Measurements from ENCODE around the gene TAC4. TPM values are rescaled to one million over a fixed set of nuclear protein-coding genes. Genes with fewer than 3 reads are reported as not detected.

TAC4 gene
- total and polyA plus RNA-seq, 2 experiments from 2014 or later = not detected

GRCh38 chr17:49834118-49834743, 13.6 kb downstream of the TAC4 start (continued):
- no peak for TF ChIP-seq ZNF331 (CRISPR knock-in tag; IDR thresholded peaks at IDR 0.05; ENCODE audit: low read depth)
- TF ChIP-seq JUNB (IDR thresholded peaks at IDR 0.05; ENCODE audit: unreplicated experiment) = no peak
- TF ChIP-seq NANOG (IDR thresholded peaks at IDR 0.05; ENCODE audit: borderline replicate concordance) = no peak
- no peak for TF ChIP-seq STAT1 (IDR thresholded peaks at IDR 0.05; ENCODE audit: unreplicated experiment)
- no peak for TF ChIP-seq CREB1 (CRISPR knock-in tag; IDR thresholded peaks at IDR 0.05; ENCODE audit: low read depth)
- TF ChIP-seq EZH2phosphoT487 (IDR thresholded peaks at IDR 0.05; ENCODE audit: unreplicated experiment) = no peak
- no peak for TF ChIP-seq ZNF114 (CRISPR knock-in tag; IDR thresholded peaks at IDR 0.05)

- no peak for ATAC-seq
- H3K4me3 ChIP-seq = no peak overlapping the region
- H4K20me1 ChIP-seq (replicated peaks; ENCODE audit: insufficient read depth) = peaks cover 8% of the 10 kb centered on the region; the same call in 1 of the 2 replicates
- no peaks in the 10 kb centered on the region for H3K4me1 ChIP-seq (ENCODE audit: insufficient read depth)
- Mint-ChIP-seq H3K9me3 (no peaks in the 10 kb centered on the region), H3K27me3 (ENCODE audit: insufficient read depth, low read depth, poor library complexity) (peaks cover 8% of the 10 kb centered on the region), H3K27ac (peak overlapping the region; percentile 50; the same call in 1 of the 2 replicates), H3K4me1 (peaks cover 15% of the 10 kb centered on the region), H3K36me3 (ENCODE audit: low read depth) (peaks cover 77% of the 10 kb centered on the region), H3K4me3 (no peak overlapping the region)
- H3K36me3 ChIP-seq (ENCODE audit: insufficient read depth) = peaks cover 18% of the 10 kb centered on the region; the same call in 1 of the 2 replicates
- H3K4me2 ChIP-seq = no peak overlapping the region
- H2AFZ ChIP-seq = no peak overlapping the region
- H3K9me2 ChIP-seq (ENCODE audit: insufficient read depth) = no peaks in the 10 kb centered on the region
- H3K27ac ChIP-seq (ENCODE audit: low read depth) = 0 out of 2 replicates have a peak overlapping the region, but pooled peaks have one; percentile 26
- 0 out of 2 replicates have a peak, but pooled peaks cover 4% of the 10 kb centered on the region for H3F3A ChIP-seq (replicated peaks; ENCODE audit: low read depth)
- no peaks in the 10 kb centered on the region for H3K27me3 ChIP-seq (ENCODE audit: insufficient read depth)
- DNase-seq (ENCODE audit: low spot score) = no peak
- H3K79me2 ChIP-seq (replicated peaks; ENCODE audit: insufficient read depth) = no peaks in the 10 kb centered on the region
- no peak for TF ChIP-seq EZH2phosphoT487 (IDR thresholded peaks at IDR 0.05; ENCODE audit: unreplicated experiment)
- TF ChIP-seq JUNB (IDR thresholded peaks at IDR 0.05; ENCODE audit: unreplicated experiment) = no peak
- TF ChIP-seq STAT1 (IDR thresholded peaks at IDR 0.05; ENCODE audit: unreplicated experiment) = no peak
- no peak for TF ChIP-seq CTCF (conservative IDR thresholded peaks at IDR 0.05; ENCODE audit: low read depth in 2 of 2)
- no peak for TF ChIP-seq NANOG (IDR thresholded peaks at IDR 0.05; ENCODE audit: borderline replicate concordance)
- TF ChIP-seq REST (IDR thresholded peaks at IDR 0.05; ENCODE audit: unreplicated experiment) = no peak
- no peak for TF ChIP-seq ZNF331 (CRISPR knock-in tag; IDR thresholded peaks at IDR 0.05; ENCODE audit: low read depth)
- no peak for TF ChIP-seq ETS1 (IDR thresholded peaks at IDR 0.05)
- TF ChIP-seq EZH2 (IDR thresholded peaks at IDR 0.05; ENCODE audit: low read depth, unreplicated experiment) = no peak
These were observed 14.8 kb downstream of the TAC4 start for GRCh38 chr17:49832840-49833599.
